HepG2 (cell line): ENCODE measurements around the gene CSNK1E. TPM values are rescaled to one million over a fixed set of nuclear protein-coding genes. Genes with fewer than 3 reads are reported as not detected.

Source experiments
- ATAC-seq: fragments of 200-7000 bp; cut with Tn5 transposase; 3 replicates; pipeline ENCODE4 v1.9.1; 2020; ENCODE audit warnings: mild to moderate bottlenecking, moderate library complexity
- BruUV-seq: library from RNA; stranded (reverse); fragments of 400-500 nt; replicated peaks from 2 replicates; lab custom pipeline; 2021; lab: Mats Ljungman, UMichigan
- CTCF ChIA-PET: fragments of 300-600 bp; formaldehyde crosslinking; extraction: SDS; loops from one replicate; lab custom pipeline; 2021; ENCODE audit warnings: low total read pairs, inconsistent platforms, low intra/inter-chr PET ratio; lab: Yijun Ruan, JAX
- POLR2A ChIA-PET: fragments of 350-600 bp; sonication (Branson Sonifier 250); formaldehyde crosslinking; loops from one replicate; lab custom pipeline; 2020; ENCODE audit warnings: antibody characterized with exemption, inconsistent platforms; lab: Yijun Ruan, JAX
- DNase-seq: peaks from one replicate; pipeline ENCODE4 v3.0.0-alpha.2; 2015; ENCODE audit warnings: low spot score
- FAIRE-seq: peaks from 3 replicates; lab custom pipeline; 2011; peaks lifted over from hg19 to GRCh38; lab: Jason Lieb, UNC
- H2AFZ ChIP-seq: one replicate; pipeline ENCODE4 v1.6.1; 2011; ENCODE audit warnings: low read length, inconsistent platforms
- H3K27ac ChIP-seq: fragments of 300-600 bp; 3 replicates; pipeline ENCODE4 v1.8.0; 2011; ENCODE audit warnings: mixed run types, mild to moderate bottlenecking, mixed read lengths, low read length, inconsistent platforms; ENCODE audit not compliant: insufficient read depth; ENCODE audit errors: extremely low read length
- H3K27me3 ChIP-seq, 2 experiments: fragments of 200-600 bp in 1 of 2; 2 replicates in 1 of 2; 3 replicates in 1 of 2; pipeline versions ENCODE4 v1.6.0 to v1.8.0; 2011; ENCODE audit warnings: low read length in 2 of 2, mild to moderate bottlenecking in 2 of 2, moderate library complexity in 2 of 2, inconsistent platforms in 1 of 2; ENCODE audit not compliant: insufficient read depth in 2 of 2, control insufficient read depth in 1 of 2
- H3K36me3 ChIP-seq, 2 experiments: fragments of 200-600 bp in 1 of 2; replicated peaks in 1 of 2; 2 replicates in 1 of 2; 3 replicates in 1 of 2; pipeline versions ENCODE4 v1.5.1 to v1.8.0; 2011; ENCODE audit warnings: low read length in 2 of 2, inconsistent platforms in 1 of 2; ENCODE audit not compliant: insufficient read depth in 2 of 2, control insufficient read depth in 1 of 2
- H3K4me1 ChIP-seq: 2 replicates; pipeline ENCODE4 v1.5.1; 2012; ENCODE audit warnings: low read length, inconsistent platforms; ENCODE audit not compliant: insufficient read depth
- H3K4me2 ChIP-seq: 2 replicates; pipeline ENCODE4 v1.6.0; 2011; ENCODE audit warnings: low read depth, low read length, inconsistent platforms
- H3K4me3 ChIP-seq, 3 experiments: fragments of 200-600 bp in 1 of 3; sonication (generic), shearing (Covaris generic) in 1 of 3; replicated peaks in 1 of 3; 2 replicates each; pipeline ENCODE4 v1.5.1; 2011 to 2016; ENCODE audit warnings: low read length in 3 of 3, inconsistent platforms in 2 of 3, low read depth in 2 of 3, mild to moderate bottlenecking in 2 of 3, control low read depth in 1 of 3, mixed read lengths in 1 of 3; ENCODE audit not compliant: insufficient read depth in 1 of 3
- H3K79me2 ChIP-seq: one replicate; pipeline ENCODE4 v1.6.1; 2011; ENCODE audit warnings: low read length, inconsistent platforms; ENCODE audit not compliant: insufficient read depth
- H3K9ac ChIP-seq: 2 replicates; pipeline ENCODE4 v1.6.0; 2011; ENCODE audit warnings: mild to moderate bottlenecking, low read depth, low read length, inconsistent platforms; ENCODE audit not compliant: insufficient read depth
- H3K9me3 ChIP-seq: 2 replicates; pipeline ENCODE4 v1.5.1; 2012; ENCODE audit warnings: mild to moderate bottlenecking, low read length
- H4K20me1 ChIP-seq: 2 replicates; pipeline ENCODE4 v1.6.0; 2011; ENCODE audit warnings: inconsistent platforms, mild to moderate bottlenecking, low read length, moderate library complexity; ENCODE audit not compliant: insufficient read depth
- ASH2L ChIP-seq: fragments of 300-600, 200-600 bp; sonication (generic); IDR thresholded peaks from 2 replicates; pipeline ENCODE4 v1.7.0; 2017; ENCODE audit warnings: low read depth, mild to moderate bottlenecking, moderate library complexity, mixed read lengths, low read length; ENCODE audit not compliant: insufficient read length
- RAD51 ChIP-seq: fragments of 450-650 bp; IDR thresholded peaks from 2 replicates; pipeline ENCODE4 v1.6.1; 2016; ENCODE audit warnings: borderline replicate concordance
- YEATS2 ChIP-seq: sonication (generic); formaldehyde crosslinking; IDR thresholded peaks from 2 replicates; pipeline ENCODE4 v1.4.0; 2020; ENCODE audit warnings: missing genetic modification reagents, borderline replicate concordance
- ZBTB37 ChIP-seq: sonication (generic); formaldehyde crosslinking; IDR thresholded peaks from 2 replicates; pipeline ENCODE4 v1.4.0; 2020; ENCODE audit warnings: mild to moderate bottlenecking, missing genetic modification reagents
- ZGPAT ChIP-seq: IDR thresholded peaks from 2 replicates; pipeline ENCODE4 v1.6.1; 2016; ENCODE audit warnings: mild to moderate bottlenecking
- WGBS: methylation state at CpG from one replicate; pipeline ENCODE4 v1.1.6; 2017; ENCODE audit warnings: low lambda C conversion rate; 5-methylcytosine and 5-hydroxymethylcytosine counted together
- in situ Hi-C: cut with HindIII; loops from 2 replicates; pipeline ENCODE4 v1.10.0; 2017; ENCODE audit warnings: low pct_unique_long_range_greater_than_20kb; ENCODE audit not compliant: extremely low pct_ligation_motif_present
- intact Hi-C: fragments of 100-400 bp; cut with micrococcal nuclease; formaldehyde crosslinking; loops from one replicate; pipeline ENCODE4 v1.10.0; 2022; ENCODE audit not compliant: unreplicated experiment
- polyA plus RNA-seq, 8 experiments: library from polyadenylated mRNA; depleted of rRNA in 3 of 8; stranded (reverse) in 7 of 8; unstranded in 1 of 8; fragments of >200 nt; fragmentation: Illumina TruSeq in 4 of 8; extraction: Trizol in 4 of 8; gene quantifications; 2 replicates each; pipeline versions ENCODE4 v1.2.1 to v1.2.3, GENCODE V29; 2011 to 2016; ENCODE audit warnings: low read depth in 4 of 8, missing spikeins in 1 of 8, mixed read lengths in 1 of 8; ENCODE audit not compliant: insufficient read depth in 1 of 8
- total RNA-seq, 5 experiments: library from RNA; depleted of rRNA; stranded (reverse); fragments of >200 nt; fragmentation: Illumina TruSeq; extraction: Trizol; gene quantifications; 2 replicates each; pipeline ENCODE4 v1.2.3, GENCODE V29; 2016; ENCODE audit warnings: low read depth in 1 of 5

Gene CSNK1E
- total and polyA plus RNA-seq, 2 of the 13 experiments (the other 11 are each of a cell fraction or from before 2014, with no cell fraction given): 34.7 to 129 TPM

- Histone ChIP-seq H4K20me1 (peaks cover 14% of the 10 kb centered on the region; the same call in 1 of the 2 replicates), H3K4me1 (peaks cover 54% of the 10 kb centered on the region), H3K9me3 (no peaks in the 10 kb centered on the region), H3K27ac (no peak overlapping the region), H3K36me3 (peaks cover 3 to 4% of the 10 kb centered on the region in 2 experiments; a peak in 1 of 5 replicates)
- DNase-seq: no peak
- intact Hi-C loops: loop anchor here (10.0 kb wide), 1 partner anchor 212 kb away; the partner anchor contains the start of gene PICK1
- CTCF ChIA-PET: no interaction called here
- FAIRE-seq: no peak
- TF ChIP-seq ASH2L (no peak), ZBTB37 (0 out of 2 replicates have a peak, but pooled peaks have one; percentile 27)
- TF ChIP-seq, all 625 proteins: peak for 1
- Histone ChIP-seq H3K27me3 (no peaks in the 10 kb centered on the region; a peak in 1 of 5 replicates), H3K79me2 (peaks cover 57% of the 10 kb centered on the region), H3K4me2 (no peak overlapping the region), H3K9ac (no peak overlapping the region), H3K4me3 (no peak overlapping the region), H2AFZ (no peak overlapping the region)
- BruUV-seq: no TSS peak
- POLR2A ChIA-PET: interaction anchor here (1.1 kb wide), 1 partner anchor 45 kb away, joined by 3 read pairs; no protein-coding TSS in a partner anchor
- WGBS: 85% methylated on average over 4 of the region's 4 CpGs
- no peak for ATAC-seq
- in situ Hi-C loops: no loop called here
These were observed 50.1 kb downstream of the CSNK1E start for GRCh38 chr22:38267086-38267485.

GRCh38 chr22:38266120-38266519 lies 51.1 kb downstream of the CSNK1E start:
- Histone ChIP-seq H3K9ac (no peak overlapping the region), H3K27ac (no peak overlapping the region), H4K20me1 (peaks cover 6% of the 10 kb centered on the region; the same call in 1 of the 2 replicates), H2AFZ (no peak overlapping the region), H3K4me3 (no peak overlapping the region), H3K9me3 (no peaks in the 10 kb centered on the region), H3K79me2 (peaks cover 49% of the 10 kb centered on the region), H3K27me3 (no peaks in the 10 kb centered on the region), H3K4me2 (no peak overlapping the region), H3K4me1 (peaks cover 54% of the 10 kb centered on the region), H3K36me3 (peaks cover 3 to 4% of the 10 kb centered on the region in 2 experiments; a peak in 1 of 5 replicates)
- TF ChIP-seq RAD51 (peak; percentile 21; the same call in 1 of the 2 replicates), ZGPAT (CRISPR knock-in tag) (no peak), YEATS2 (no peak)
- ATAC-seq (no peak), DNase-seq (no peak), FAIRE-seq (no peak)
- no TSS peak for BruUV-seq
- POLR2A ChIA-PET: interaction anchor here (0.8 to 1.1 kb wide), 2 partner anchors 46 to 209 kb away, joined by 3 read pairs; partner anchors contain the start of gene PICK1
- in situ Hi-C loops (no loop called here), intact Hi-C loops (loop anchor here (10.0 kb wide), 1 partner anchor 211 kb away; the partner anchor contains the start of gene PICK1)
- CTCF ChIA-PET: no interaction called here
- WGBS: 77% methylated on average over 8 of the region's 8 CpGs
